Prostate gland (tissue), 2 donors: ENCODE data around the gene FAHD1. TPM values are rescaled to one million over a fixed set of nuclear protein-coding genes. Genes with fewer than 3 reads are reported as not detected.

Experiments
- DNase-seq: peaks from one replicate; pipeline ENCODE4 v3.0.0-alpha.2; 2019; ENCODE audit warnings: low spot score
- H3K27ac ChIP-seq, 2 donors: fragments of 200-600 bp; sonication (generic); 2 replicates each; pipeline ENCODE4 v1.5.1; 2017 to 2019
- H3K27me3 ChIP-seq: fragments of 200-600 bp; sonication (generic); replicated peaks from 2 replicates; pipeline ENCODE4 v1.5.1; 2019; ENCODE audit not compliant: insufficient read depth
- H3K36me3 ChIP-seq, 2 donors: fragments of 200-600 bp; sonication (generic); 1 replicate in 1 of 2; 2 replicates in 1 of 2; pipeline versions ENCODE4 v1.5.1 to v1.8.1; 2017 to 2019
- H3K4me1 ChIP-seq: fragments of 200-600 bp; sonication (generic); replicated peaks from 2 replicates; pipeline ENCODE4 v1.5.1; 2019
- H3K4me3 ChIP-seq, 2 donors: fragments of 200-600 bp; sonication (generic); 2 replicates each; pipeline ENCODE4 v1.5.1; 2017 to 2019
- H3K9me3 ChIP-seq: fragments of 200-600 bp; sonication (generic); 2 replicates; pipeline ENCODE4 v1.5.1; 2017
- CTCF ChIP-seq, 4 experiments: fragments of 200-600 bp in 2 of 4; fragments of 450-650 bp in 2 of 4; sonication (generic) in 2 of 4; IDR thresholded peaks; 1 replicate in 3 of 4; 2 replicates in 1 of 4; pipeline ENCODE4 v1.5.1; 2016 to 2019; ENCODE audit warnings: antibody characterized with exemption in 4 of 4, mild to moderate bottlenecking in 2 of 4, moderate library complexity in 2 of 4
- POLR2A ChIP-seq: fragments of 450-650 bp; IDR thresholded peaks from one replicate; pipeline ENCODE4 v1.6.1; 2016; ENCODE audit warnings: antibody characterized with exemption, mild to moderate bottlenecking
- POLR2AphosphoS5 ChIP-seq: sonication (generic); formaldehyde crosslinking; IDR thresholded peaks from one replicate; pipeline ENCODE4 v1.6.1; 2017; ENCODE audit warnings: antibody characterized with exemption
- WGBS: methylation state at CpG from one replicate; pipeline ENCODE4 v1.1.5; 2018; 5-methylcytosine and 5-hydroxymethylcytosine counted together
- intact Hi-C: fragments of 100-400 bp; cut with DNase I; formaldehyde crosslinking; loops from one replicate; pipeline ENCODE4 v1.14.2; 2022
- total RNA-seq, 2 donors: library from RNA; depleted of rRNA; stranded (reverse); fragments of >200 nt; gene quantifications; one replicate each; pipeline ENCODE4 v1.1.0, GENCODE V29; 2016

FAHD1 gene
- total RNA-seq, 2 donors from 2014 or later, result 42.3 to 45.5 TPM

GRCh38 chr16:1830213-1830612 is 3.2 kb downstream of the FAHD1 start:
- Histone ChIP-seq H3K27me3 (no peaks in the 10 kb centered on the region), H3K4me1 (no peaks in the 10 kb centered on the region), H3K27ac (no peak overlapping the region), H3K9me3 (no peaks in the 10 kb centered on the region), H3K36me3 (no peaks in the 10 kb centered on the region), H3K4me3 (no peak overlapping the region)
- 48% methylated on average over 3 of the region's 3 CpGs for WGBS
- no peak for TF ChIP-seq POLR2AphosphoS5
- DNase-seq, result no peak
- intact Hi-C loops, result no loop called here

GRCh38 chr16:1831186-1832075 is 4.4 kb downstream of the FAHD1 start:
- H3K36me3 ChIP-seq, result no peaks in the 10 kb centered on the region
- H3K27ac ChIP-seq, result no peak overlapping the region
- no peak for DNase-seq
- no peak overlapping the region for H3K4me3 ChIP-seq
- WGBS, result 84% methylated on average over 19 of the region's 19 CpGs
- intact Hi-C loops, result no loop called here
- no peaks in the 10 kb centered on the region for H3K9me3 ChIP-seq
- TF ChIP-seq CTCF (IDR thresholded peaks at IDR 0.05) (no peak), POLR2AphosphoS5 (no peak), POLR2A (no peak)
- H3K4me1 ChIP-seq, result no peaks in the 10 kb centered on the region
- no peaks in the 10 kb centered on the region for H3K27me3 ChIP-seq

- H3K9me3 ChIP-seq, result no peaks in the 10 kb centered on the region
- 65% methylated on average over 9 of the region's 9 CpGs for WGBS
- no peak overlapping the region for H3K4me3 ChIP-seq
- H3K4me1 ChIP-seq, result no peaks in the 10 kb centered on the region
- no peaks in the 10 kb centered on the region for H3K36me3 ChIP-seq
- H3K27ac ChIP-seq, result no peak overlapping the region
- intact Hi-C loops, result no loop called here
- TF ChIP-seq CTCF (IDR thresholded peaks at IDR 0.05) (no peak), POLR2A (no peak), POLR2AphosphoS5 (no peak)
- H3K27me3 ChIP-seq, result no peaks in the 10 kb centered on the region
- no peak for DNase-seq
Observed at GRCh38 chr16:1832838-1833454, 5.9 kb downstream of the FAHD1 start.

- intact Hi-C loops, result no loop called here
- H3K27ac ChIP-seq, result no peak overlapping the region
- WGBS, result 36% methylated on average over 5 of the region's 5 CpGs
Observed at GRCh38 chr16:1834096-1834495, 7.1 kb downstream of the FAHD1 start.

More at GRCh38 chr16:1834096-1834495, 7.1 kb downstream of the FAHD1 start:
- H3K9me3 ChIP-seq, result no peaks in the 10 kb centered on the region
- no peak for TF ChIP-seq POLR2A
- TF ChIP-seq POLR2AphosphoS5, result no peak
- no peak for TF ChIP-seq CTCF (IDR thresholded peaks at IDR 0.05)
- DNase-seq, result no peak
- no peaks in the 10 kb centered on the region for H3K36me3 ChIP-seq
- H3K4me1 ChIP-seq, result no peaks in the 10 kb centered on the region
- no peaks in the 10 kb centered on the region for H3K27me3 ChIP-seq
- no peak overlapping the region for H3K4me3 ChIP-seq
